ENCODE measurements around the gene SAMD5. TPM values are rescaled to one million over a fixed set of nuclear protein-coding genes. Genes with fewer than 3 reads are reported as not detected.

The SAMD5 gene
- total and polyA plus RNA-seq, 8 donors: 10.5 to 30.3 (median 26.0) TPM

DNA sequence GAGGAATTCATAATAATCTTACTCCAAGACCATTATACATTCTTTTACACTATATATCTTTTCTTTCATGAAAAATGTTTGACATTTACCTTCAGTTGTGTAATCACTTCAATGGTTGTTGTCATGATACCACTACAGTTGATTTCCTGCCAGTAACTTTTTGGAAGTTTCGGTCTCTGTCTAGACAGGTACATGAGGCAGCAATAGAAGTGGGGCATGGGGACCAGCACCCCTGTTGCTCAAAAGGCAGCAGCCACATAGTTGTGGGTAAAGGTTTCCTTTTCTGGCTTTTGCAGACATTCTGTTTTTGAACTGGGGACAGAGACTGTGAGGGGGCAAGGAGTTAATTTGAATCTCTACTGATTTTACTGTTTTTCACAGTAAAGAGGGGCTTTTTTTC, 14.1 kb downstream of the SAMD5 start:
- Histone ChIP-seq H3K4me3 (no peak overlapping the region), H3K27me3 (no peaks in the 10 kb centered on the region), H3K4me1 (no peaks in the 10 kb centered on the region), H3K9me3 (no peaks in the 10 kb centered on the region), H3K36me3 (no peaks in the 10 kb centered on the region), H3K27ac (no peak overlapping the region)
- intact Hi-C loops (cut with DNase I): no loop called here
- TF ChIP-seq, protein P1, sequence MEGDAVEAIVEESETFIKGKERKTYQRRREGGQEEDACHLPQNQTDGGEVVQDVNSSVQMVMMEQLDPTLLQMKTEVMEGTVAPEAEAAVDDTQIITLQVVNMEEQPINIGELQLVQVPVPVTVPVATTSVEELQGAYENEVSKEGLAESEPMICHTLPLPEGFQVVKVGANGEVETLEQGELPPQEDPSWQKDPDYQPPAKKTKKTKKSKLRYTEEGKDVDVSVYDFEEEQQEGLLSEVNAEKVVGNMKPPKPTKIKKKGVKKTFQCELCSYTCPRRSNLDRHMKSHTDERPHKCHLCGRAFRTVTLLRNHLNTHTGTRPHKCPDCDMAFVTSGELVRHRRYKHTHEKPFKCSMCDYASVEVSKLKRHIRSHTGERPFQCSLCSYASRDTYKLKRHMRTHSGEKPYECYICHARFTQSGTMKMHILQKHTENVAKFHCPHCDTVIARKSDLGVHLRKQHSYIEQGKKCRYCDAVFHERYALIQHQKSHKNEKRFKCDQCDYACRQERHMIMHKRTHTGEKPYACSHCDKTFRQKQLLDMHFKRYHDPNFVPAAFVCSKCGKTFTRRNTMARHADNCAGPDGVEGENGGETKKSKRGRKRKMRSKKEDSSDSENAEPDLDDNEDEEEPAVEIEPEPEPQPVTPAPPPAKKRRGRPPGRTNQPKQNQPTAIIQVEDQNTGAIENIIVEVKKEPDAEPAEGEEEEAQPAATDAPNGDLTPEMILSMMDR (IDR thresholded peaks at IDR 0.05): no peak
- DNase-seq (no peak), ATAC-seq (no peak)

DNA sequence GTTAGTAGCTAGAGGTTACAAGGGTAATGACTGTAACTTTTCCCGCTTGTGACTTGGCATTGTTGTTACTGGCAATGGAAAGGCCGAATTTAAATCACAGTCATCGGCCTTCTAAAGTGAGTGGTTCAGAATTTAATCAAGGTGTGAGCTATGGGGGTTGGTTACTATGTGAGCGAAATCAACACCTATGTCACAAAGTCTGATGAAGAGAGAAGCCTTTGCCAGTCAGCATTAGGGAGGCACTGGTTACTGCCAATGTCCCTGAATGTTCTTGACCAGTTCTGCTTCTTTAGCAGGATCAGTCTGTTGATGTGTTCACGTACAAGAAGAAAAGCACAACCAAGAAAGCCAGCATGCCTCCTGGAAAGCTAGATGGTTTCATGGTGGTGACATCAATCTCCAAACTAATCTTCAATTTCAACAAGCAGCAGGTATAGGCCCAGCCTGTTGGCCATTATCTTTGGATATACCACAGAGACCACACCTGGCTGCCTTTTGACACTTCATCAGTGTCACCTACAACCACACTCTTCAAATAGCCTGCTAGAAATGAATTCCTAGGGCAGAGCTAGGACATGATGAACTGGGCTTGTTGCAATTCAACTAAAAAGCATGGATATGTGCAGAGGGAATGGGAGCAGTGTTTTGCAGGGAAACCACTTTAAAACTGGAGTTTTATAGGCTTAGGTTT, 17.2 kb downstream of the SAMD5 start:
- H3K4me1 ChIP-seq: peaks cover 0 to 4% of the 10 kb centered on the region in 2 donors
- H3K27ac ChIP-seq: no peak overlapping the region
- peaks cover 0 to 8% of the 10 kb centered on the region in 2 donors for H3K27me3 ChIP-seq
- no peaks in the 10 kb centered on the region for H3K36me3 ChIP-seq
- no peak overlapping the region for H3K4me3 ChIP-seq
- intact Hi-C loops (cut with DNase I): no loop called here
- TF ChIP-seq, protein P1 (IDR thresholded peaks at IDR 0.05): no peak
- ATAC-seq (no peak), DNase-seq (no peak)
- H3K9me3 ChIP-seq: no peaks in the 10 kb centered on the region

DNA sequence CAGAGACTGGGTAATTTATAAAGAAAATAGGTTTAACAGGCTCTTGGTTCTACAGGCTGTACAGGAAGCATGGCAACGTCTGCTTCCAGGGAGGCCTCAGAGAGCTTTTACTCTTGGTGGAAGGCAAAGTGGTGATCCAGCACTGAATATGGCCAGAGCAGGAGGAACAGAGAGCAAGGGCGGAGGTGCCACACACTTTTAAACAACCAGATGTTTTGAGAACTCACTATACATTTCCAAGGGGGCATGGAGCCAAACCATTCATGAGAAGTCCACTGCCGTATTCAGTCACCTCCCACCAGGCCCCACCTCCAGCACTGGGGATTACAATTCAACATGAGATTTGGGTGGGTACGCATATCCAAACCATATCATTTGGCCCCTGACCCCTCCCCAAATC, 18.7 kb downstream of the SAMD5 start:
- peaks cover 0 to 5% of the 10 kb centered on the region in 2 donors for H3K4me1 ChIP-seq
- intact Hi-C loops (cut with DNase I): no loop called here
- peaks cover 0 to 9% of the 10 kb centered on the region in 2 donors for H3K27me3 ChIP-seq
- DNase-seq: no peak
- no peak overlapping the region for H3K27ac ChIP-seq
- no peak overlapping the region for H3K4me3 ChIP-seq
- H3K9me3 ChIP-seq: no peaks in the 10 kb centered on the region
- no peaks in the 10 kb centered on the region for H3K36me3 ChIP-seq
- no peak for ATAC-seq
- TF ChIP-seq, protein P1 (IDR thresholded peaks at IDR 0.05): no peak

DNA sequence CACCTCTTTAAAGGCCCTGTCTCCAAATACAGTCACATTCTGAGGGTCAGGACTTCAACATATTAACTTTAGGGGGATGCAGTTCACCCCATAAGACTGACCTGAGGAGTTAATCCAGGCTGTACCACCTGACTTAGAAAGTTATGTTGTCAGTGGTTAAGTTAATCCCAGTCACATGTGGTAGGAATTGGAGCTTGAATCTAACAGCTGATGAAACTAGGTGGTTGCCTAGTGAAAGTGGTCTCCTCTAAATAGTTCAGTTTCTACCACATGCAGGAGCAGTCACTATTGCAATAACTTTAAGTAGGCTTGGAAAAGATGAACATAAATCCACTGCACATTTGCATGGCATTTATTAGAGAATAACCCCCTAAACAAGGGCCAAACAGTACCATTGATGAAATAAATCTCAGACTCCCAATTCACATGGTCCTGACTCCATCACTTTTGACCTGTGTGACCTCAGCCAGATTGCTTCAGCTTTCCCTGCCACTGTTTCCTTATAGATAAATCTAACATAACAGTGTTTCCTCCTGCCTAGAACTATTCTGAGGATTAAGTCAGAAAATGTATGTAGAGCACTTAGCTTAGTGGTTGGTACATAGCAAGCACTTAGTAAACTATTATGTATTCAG, 20.1 kb downstream of the SAMD5 start:
- intact Hi-C loops (cut with DNase I): no loop called here
- H3K36me3 ChIP-seq: no peaks in the 10 kb centered on the region
- H3K4me3 ChIP-seq: no peak overlapping the region
- no peak overlapping the region for H3K27ac ChIP-seq
- H3K4me1 ChIP-seq: peaks cover 0 to 5% of the 10 kb centered on the region in 2 donors
- peaks cover 0 to 9% of the 10 kb centered on the region in 2 donors for H3K27me3 ChIP-seq
- DNase-seq (no peak), ATAC-seq (no peak)
- no peaks in the 10 kb centered on the region for H3K9me3 ChIP-seq
- TF ChIP-seq, protein P1 (IDR thresholded peaks at IDR 0.05): no peak

Measured in left lung (tissue), 10 donors.